WERI-Rb-1 (cell line): Measurements from ENCODE around the gene FARS2.
A peak's percentile ranks its signal among the peaks of the same experiment; 100 is the strongest.

Experiments used
- DNase-seq: peaks from one replicate; pipeline ENCODE4 v3.0.0-alpha.2; 2020
- H3K27ac ChIP-seq: fragments of 250-450 bp; sonication (Bioruptor Pico); 2 replicates; pipeline ENCODE4 v1.5.1; 2020; ENCODE audit warnings: mild to moderate bottlenecking, moderate library complexity
- H3K27me3 ChIP-seq: fragments of 250-450 bp; sonication (Bioruptor Pico); 2 replicates; pipeline ENCODE4 v1.5.1; 2021; ENCODE audit warnings: mild to moderate bottlenecking, low read depth, moderate library complexity; ENCODE audit not compliant: insufficient read depth, severe bottlenecking
- H3K36me3 ChIP-seq: fragments of 250-450 bp; sonication (Bioruptor Pico); 2 replicates; pipeline ENCODE4 v1.5.1; 2020; ENCODE audit warnings: mild to moderate bottlenecking, moderate library complexity
- H3K4me3 ChIP-seq: 2 replicates; pipeline ENCODE4 v1.5.1; 2011; ENCODE audit warnings: low read depth, mild to moderate bottlenecking, control low read depth, low read length
- H3K9me3 ChIP-seq: fragments of 250-450 bp; sonication (Bioruptor Pico); 2 replicates; pipeline ENCODE4 v1.5.1; 2021; ENCODE audit warnings: mild to moderate bottlenecking, moderate library complexity; ENCODE audit not compliant: severe bottlenecking
- TF ChIP-seq, protein P1 (sequence below): IDR thresholded peaks from 2 replicates; pipeline ENCODE4 v1.5.1; 2011; ENCODE audit warnings: low read depth, mild to moderate bottlenecking, control low read depth, inconsistent platforms, low read length

Gene FARS2

DNA sequence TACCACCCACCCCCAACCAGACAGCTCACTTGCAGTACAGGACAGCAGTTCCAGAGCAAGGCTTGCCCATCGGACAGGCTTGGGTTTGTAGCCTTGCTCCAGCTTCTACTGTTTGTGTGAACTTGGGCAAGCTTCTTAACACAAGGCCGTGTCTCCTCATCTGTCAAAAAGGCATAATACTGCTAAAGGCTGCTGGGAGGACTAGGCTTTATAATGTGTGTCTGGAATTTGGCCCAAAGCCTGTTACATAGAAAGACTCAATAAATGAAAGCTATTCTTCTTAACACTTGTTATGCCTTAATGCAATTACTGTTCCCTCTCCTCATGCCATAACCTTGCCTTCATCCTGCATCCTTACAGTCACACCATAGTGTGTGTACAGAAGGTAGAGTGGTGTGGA, 44.0 kb upstream of the FARS2 start:
- TF ChIP-seq, protein P1, sequence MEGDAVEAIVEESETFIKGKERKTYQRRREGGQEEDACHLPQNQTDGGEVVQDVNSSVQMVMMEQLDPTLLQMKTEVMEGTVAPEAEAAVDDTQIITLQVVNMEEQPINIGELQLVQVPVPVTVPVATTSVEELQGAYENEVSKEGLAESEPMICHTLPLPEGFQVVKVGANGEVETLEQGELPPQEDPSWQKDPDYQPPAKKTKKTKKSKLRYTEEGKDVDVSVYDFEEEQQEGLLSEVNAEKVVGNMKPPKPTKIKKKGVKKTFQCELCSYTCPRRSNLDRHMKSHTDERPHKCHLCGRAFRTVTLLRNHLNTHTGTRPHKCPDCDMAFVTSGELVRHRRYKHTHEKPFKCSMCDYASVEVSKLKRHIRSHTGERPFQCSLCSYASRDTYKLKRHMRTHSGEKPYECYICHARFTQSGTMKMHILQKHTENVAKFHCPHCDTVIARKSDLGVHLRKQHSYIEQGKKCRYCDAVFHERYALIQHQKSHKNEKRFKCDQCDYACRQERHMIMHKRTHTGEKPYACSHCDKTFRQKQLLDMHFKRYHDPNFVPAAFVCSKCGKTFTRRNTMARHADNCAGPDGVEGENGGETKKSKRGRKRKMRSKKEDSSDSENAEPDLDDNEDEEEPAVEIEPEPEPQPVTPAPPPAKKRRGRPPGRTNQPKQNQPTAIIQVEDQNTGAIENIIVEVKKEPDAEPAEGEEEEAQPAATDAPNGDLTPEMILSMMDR: no peak
- no peaks in the 10 kb centered on the region for H3K27me3 ChIP-seq
- H3K9me3 ChIP-seq: no peaks in the 10 kb centered on the region
- H3K27ac ChIP-seq: peak overlapping the region; percentile 59
- no peak overlapping the region for H3K4me3 ChIP-seq
- peak; percentile 49 for DNase-seq
- peaks cover 28% of the 10 kb centered on the region for H3K36me3 ChIP-seq

DNA sequence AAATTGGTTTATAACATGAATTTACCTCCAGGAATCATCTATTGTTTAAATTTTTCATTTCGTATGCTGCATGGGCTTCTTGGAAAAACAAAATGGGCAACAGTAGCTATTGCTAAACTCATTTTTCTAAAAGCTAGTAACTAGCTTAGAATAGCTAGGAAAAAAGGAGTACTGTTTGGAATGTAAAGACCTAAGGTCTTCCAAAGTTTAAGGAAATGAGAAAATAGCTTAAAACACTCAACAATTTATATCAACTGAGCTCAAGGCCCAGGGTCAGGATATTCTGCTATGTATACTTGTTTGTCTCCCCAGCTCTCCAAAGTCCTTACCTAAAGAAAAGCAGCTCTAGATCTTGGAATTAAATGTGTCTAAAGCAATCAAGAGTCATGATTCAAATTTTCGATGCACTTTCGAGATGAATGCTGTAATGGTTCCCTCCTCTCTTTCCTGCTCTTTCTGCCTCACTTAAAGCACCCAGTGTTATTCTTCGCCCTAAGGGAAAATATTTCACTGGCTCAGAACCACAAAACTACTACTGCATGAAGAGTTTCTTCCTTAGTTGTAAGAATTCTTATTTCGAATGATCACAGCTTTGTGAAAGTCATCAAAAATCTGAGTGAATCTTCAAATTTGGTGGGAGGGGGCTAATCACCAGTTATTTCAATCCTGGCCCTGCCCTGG, 42.2 kb upstream of the FARS2 start:
- H3K27me3 ChIP-seq: no peaks in the 10 kb centered on the region
- H3K4me3 ChIP-seq: no peak overlapping the region
- no peaks in the 10 kb centered on the region for H3K9me3 ChIP-seq
- peaks cover 11% of the 10 kb centered on the region for H3K36me3 ChIP-seq
- DNase-seq: no peak
- TF ChIP-seq, protein P1: no peak
- no peak overlapping the region for H3K27ac ChIP-seq

DNA sequence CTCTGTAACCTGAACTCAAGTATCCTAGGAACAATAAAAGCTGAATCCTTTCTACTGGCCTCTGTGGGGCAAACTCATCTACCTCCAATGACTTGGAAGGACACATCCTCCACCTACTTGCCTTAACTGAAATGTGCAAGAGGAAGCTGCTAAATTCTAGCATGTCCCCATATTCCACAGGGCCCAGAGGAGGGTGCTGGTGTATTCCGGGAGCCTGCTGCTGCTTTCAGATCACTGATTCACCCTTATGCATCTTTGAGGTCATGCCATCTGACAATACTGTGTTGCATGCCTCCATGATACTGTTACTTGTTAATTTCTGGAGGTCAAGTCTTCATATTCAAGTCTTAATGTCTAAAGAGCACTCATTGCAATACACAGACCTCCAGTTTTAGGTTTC, 40.9 kb upstream of the FARS2 start:
- no peak overlapping the region for H3K27ac ChIP-seq
- no peaks in the 10 kb centered on the region for H3K27me3 ChIP-seq
- no peak overlapping the region for H3K4me3 ChIP-seq
- TF ChIP-seq, protein P1: 0 out of 2 replicates have a peak, but pooled peaks have one; percentile 17
- peaks cover 5% of the 10 kb centered on the region for H3K36me3 ChIP-seq
- H3K9me3 ChIP-seq: no peaks in the 10 kb centered on the region
- no peak for DNase-seq

DNA sequence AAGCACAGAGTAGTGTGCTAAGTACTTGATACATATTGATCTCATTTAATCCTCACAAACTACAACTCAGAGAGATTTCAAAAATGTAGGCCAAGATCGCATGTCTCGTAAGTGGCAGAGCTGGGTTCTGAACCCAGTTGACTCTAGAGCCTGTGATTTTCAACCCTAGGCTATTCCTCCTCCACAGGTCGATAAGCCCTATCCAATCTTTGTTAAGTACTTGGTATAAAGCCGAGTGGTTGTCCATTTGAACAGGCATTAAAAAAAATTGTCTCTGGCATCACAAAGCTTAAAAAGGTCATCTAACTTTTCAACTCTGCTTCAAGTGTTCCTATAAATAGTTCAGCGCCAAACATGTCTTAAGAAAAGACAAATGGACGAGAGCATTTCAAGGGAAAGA, 38.0 kb upstream of the FARS2 start:
- TF ChIP-seq, protein P1: no peak
- no peak overlapping the region for H3K27ac ChIP-seq
- peak; percentile 52 for DNase-seq
- H3K9me3 ChIP-seq: no peaks in the 10 kb centered on the region
- H3K36me3 ChIP-seq: peaks cover 5% of the 10 kb centered on the region
- H3K4me3 ChIP-seq: no peak overlapping the region
- H3K27me3 ChIP-seq: no peaks in the 10 kb centered on the region

DNA sequence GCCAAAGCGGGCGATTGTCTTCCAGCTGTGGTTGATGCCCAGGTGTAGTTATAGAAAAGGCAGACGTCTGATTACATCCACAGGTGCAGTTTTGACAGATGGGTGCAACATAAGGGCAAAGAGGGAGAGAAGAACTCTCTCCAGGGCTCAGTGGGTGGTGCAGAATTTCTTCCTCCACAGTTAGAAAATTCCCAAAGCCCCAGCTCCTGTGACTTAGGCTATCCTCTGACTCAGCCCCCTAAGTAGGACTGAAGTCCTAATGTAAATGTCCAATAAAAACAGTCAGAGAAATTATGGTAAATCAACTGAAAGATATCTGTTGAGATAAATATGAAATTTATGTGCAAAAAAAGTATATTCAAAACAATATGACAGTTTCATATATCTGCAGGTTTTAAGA, 32.0 kb upstream of the FARS2 start:
- no peak for DNase-seq
- no peaks in the 10 kb centered on the region for H3K9me3 ChIP-seq
- TF ChIP-seq, protein P1: no peak
- no peak overlapping the region for H3K27ac ChIP-seq
- no peaks in the 10 kb centered on the region for H3K27me3 ChIP-seq
- no peak overlapping the region for H3K4me3 ChIP-seq
- no peaks in the 10 kb centered on the region for H3K36me3 ChIP-seq

DNA sequence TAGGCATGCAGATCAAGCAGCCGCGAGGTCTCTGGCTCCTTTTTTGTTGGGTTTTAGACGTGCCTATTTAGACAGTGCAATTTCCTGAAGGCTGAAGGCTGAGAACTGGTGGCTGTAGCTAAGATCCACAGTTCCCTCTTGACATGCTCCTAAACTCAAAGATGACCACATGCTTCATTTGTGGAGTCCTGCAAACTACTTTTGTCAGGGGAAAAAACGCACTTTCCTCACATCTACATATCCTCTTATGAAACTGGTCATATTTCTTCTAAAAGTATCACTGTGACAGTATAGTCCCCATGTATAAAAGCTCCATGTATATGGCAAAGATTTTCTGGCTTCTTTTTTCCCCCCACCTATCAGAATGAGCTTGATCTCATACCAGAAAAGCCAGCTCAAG, 31.2 kb upstream of the FARS2 start:
- TF ChIP-seq, protein P1: no peak
- no peak overlapping the region for H3K27ac ChIP-seq
- no peaks in the 10 kb centered on the region for H3K27me3 ChIP-seq
- DNase-seq: no peak
- H3K4me3 ChIP-seq: no peak overlapping the region
- no peaks in the 10 kb centered on the region for H3K9me3 ChIP-seq
- H3K36me3 ChIP-seq: no peaks in the 10 kb centered on the region
